ENCODE results near the gene SAXO1.

The SAXO1 gene, protein sequence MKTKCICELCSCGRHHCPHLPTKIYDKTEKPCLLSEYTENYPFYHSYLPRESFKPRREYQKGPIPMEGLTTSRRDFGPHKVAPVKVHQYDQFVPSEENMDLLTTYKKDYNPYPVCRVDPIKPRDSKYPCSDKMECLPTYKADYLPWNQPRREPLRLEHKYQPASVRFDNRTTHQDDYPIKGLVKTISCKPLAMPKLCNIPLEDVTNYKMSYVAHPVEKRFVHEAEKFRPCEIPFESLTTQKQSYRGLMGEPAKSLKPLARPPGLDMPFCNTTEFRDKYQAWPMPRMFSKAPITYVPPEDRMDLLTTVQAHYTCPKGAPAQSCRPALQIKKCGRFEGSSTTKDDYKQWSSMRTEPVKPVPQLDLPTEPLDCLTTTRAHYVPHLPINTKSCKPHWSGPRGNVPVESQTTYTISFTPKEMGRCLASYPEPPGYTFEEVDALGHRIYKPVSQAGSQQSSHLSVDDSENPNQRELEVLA
- long read RNA-seq, partial matches to known transcripts, result 0 of 1 reads
- long read RNA-seq, other reads (novel, unspliced or antisense), result 1 of 1 reads

DNA sequence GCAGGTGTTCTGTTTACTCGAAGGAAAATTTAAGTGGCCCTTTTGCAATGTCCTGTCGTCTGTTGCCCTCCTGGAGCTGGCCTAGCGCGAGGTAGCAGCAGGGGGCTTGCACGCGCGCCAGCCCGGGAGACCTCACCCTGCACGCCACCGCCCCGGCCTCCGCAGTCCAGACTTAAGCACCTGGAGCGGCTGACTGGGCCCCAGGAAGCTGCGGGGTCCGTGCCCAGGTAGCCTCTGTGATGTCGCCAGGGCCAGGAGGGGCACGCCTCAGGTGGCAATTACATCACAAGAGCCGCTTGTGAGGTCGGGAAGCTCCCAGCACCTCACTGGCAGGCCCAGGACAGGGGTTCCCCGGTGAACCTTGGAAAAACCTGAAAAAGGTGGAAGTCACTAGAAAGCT lies at the start of gene SAXO1:
TSS of gene SAXO1 (minus strand) at position 195 of the 400 bp plus-strand sequence. CDS start 301 bp downstream, outside the sequence.
- Histone ChIP-seq H3K27me3 (ENCODE audit: insufficient read depth, poor library complexity, severe bottlenecking) (no peaks in the 10 kb centered on the region), H3K4me3 (replicated peaks; ENCODE audit: insufficient read depth, low read length) (no peak within 1 kb of the TSS), H3K27ac (replicated peaks) (no peak within 1 kb of the TSS)
- no peak for DNase-seq (ENCODE audit: low read depth in 1 of 2, low spot score in 1 of 2)
- TF ChIP-seq, protein P1, sequence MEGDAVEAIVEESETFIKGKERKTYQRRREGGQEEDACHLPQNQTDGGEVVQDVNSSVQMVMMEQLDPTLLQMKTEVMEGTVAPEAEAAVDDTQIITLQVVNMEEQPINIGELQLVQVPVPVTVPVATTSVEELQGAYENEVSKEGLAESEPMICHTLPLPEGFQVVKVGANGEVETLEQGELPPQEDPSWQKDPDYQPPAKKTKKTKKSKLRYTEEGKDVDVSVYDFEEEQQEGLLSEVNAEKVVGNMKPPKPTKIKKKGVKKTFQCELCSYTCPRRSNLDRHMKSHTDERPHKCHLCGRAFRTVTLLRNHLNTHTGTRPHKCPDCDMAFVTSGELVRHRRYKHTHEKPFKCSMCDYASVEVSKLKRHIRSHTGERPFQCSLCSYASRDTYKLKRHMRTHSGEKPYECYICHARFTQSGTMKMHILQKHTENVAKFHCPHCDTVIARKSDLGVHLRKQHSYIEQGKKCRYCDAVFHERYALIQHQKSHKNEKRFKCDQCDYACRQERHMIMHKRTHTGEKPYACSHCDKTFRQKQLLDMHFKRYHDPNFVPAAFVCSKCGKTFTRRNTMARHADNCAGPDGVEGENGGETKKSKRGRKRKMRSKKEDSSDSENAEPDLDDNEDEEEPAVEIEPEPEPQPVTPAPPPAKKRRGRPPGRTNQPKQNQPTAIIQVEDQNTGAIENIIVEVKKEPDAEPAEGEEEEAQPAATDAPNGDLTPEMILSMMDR (IDR thresholded peaks at IDR 0.05; ENCODE audit: insufficient read depth, low read length), result no peak
- TF ChIP-seq POLR2AphosphoS5 (IDR thresholded peaks at IDR 0.05; ENCODE audit: low read depth) (no peak), GABPA (IDR thresholded peaks at IDR 0.05; ENCODE audit: low read depth) (no peak), SPI1 (IDR thresholded peaks at IDR 0.05; ENCODE audit: borderline replicate concordance, low read depth) (no peak)
- TF ChIP-seq, protein P2, sequence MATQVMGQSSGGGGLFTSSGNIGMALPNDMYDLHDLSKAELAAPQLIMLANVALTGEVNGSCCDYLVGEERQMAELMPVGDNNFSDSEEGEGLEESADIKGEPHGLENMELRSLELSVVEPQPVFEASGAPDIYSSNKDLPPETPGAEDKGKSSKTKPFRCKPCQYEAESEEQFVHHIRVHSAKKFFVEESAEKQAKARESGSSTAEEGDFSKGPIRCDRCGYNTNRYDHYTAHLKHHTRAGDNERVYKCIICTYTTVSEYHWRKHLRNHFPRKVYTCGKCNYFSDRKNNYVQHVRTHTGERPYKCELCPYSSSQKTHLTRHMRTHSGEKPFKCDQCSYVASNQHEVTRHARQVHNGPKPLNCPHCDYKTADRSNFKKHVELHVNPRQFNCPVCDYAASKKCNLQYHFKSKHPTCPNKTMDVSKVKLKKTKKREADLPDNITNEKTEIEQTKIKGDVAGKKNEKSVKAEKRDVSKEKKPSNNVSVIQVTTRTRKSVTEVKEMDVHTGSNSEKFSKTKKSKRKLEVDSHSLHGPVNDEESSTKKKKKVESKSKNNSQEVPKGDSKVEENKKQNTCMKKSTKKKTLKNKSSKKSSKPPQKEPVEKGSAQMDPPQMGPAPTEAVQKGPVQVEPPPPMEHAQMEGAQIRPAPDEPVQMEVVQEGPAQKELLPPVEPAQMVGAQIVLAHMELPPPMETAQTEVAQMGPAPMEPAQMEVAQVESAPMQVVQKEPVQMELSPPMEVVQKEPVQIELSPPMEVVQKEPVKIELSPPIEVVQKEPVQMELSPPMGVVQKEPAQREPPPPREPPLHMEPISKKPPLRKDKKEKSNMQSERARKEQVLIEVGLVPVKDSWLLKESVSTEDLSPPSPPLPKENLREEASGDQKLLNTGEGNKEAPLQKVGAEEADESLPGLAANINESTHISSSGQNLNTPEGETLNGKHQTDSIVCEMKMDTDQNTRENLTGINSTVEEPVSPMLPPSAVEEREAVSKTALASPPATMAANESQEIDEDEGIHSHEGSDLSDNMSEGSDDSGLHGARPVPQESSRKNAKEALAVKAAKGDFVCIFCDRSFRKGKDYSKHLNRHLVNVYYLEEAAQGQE (IDR thresholded peaks at IDR 0.05; ENCODE audit: insufficient replicate concordance, low read depth), result no peak

DNA sequence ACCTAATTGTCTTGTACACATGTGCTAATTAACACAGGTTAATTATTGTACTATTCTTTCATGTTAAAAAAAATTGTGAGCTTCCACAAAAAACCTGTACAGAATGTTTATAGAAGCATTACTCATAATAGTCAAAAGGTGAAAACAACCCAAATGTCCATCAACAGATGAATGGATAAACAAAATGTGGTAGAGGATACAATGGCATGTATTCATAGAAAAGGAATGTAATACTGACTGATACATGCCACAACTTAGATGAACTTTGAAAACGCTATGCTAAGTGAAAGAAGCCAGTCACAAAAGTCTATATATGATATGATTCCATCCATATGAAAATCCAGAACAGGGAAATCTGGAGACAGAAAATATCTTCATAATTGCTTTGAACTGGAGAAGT lies 41.8 kb upstream of the SAXO1 start:
- DNase-seq (ENCODE audit: low read depth in 1 of 2, low spot score in 1 of 2), result no peak

DNA sequence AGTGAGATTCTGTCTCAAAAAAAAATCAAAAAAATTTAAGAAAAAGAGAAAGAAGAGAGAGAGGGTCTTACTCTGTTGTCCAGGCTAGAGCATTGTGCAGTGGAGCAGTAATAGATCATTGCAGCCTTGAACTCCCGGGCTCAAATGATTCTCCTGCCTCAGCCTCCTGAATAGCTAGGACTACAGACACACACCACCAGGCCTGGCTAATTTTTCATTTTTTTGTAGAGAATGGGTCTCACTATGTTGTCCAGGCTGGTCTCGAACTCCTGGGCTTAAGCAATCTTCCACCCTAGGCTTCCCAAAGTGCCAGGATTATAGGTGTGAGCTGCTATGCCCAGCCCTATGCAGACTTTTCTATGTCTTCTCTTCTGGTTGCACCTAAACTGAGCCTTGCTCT lies 41.2 kb upstream of the SAXO1 start:
- TF ChIP-seq, protein P2 (IDR thresholded peaks at IDR 0.05; ENCODE audit: insufficient replicate concordance, low read depth), result no peak
- TF ChIP-seq POLR2AphosphoS5 (IDR thresholded peaks at IDR 0.05; ENCODE audit: low read depth) (no peak), SPI1 (IDR thresholded peaks at IDR 0.05; ENCODE audit: borderline replicate concordance, low read depth) (no peak), GABPA (IDR thresholded peaks at IDR 0.05; ENCODE audit: low read depth) (no peak)
- TF ChIP-seq, protein P1 (IDR thresholded peaks at IDR 0.05; ENCODE audit: insufficient read depth, low read length), result no peak
- H3K27me3 ChIP-seq (ENCODE audit: insufficient read depth, poor library complexity, severe bottlenecking), result no peaks in the 10 kb centered on the region
- no peak for DNase-seq (ENCODE audit: low read depth in 1 of 2, low spot score in 1 of 2)
- H3K27ac ChIP-seq (replicated peaks), result no peak overlapping the region
- no peak overlapping the region for H3K4me3 ChIP-seq (replicated peaks; ENCODE audit: insufficient read depth, low read length)

More for the DNA sequence above, 41.8 kb upstream of the SAXO1 start:
- Histone ChIP-seq H3K27ac (replicated peaks) (no peak overlapping the region), H3K27me3 (ENCODE audit: insufficient read depth, poor library complexity, severe bottlenecking) (no peaks in the 10 kb centered on the region), H3K4me3 (replicated peaks; ENCODE audit: insufficient read depth, low read length) (no peak overlapping the region)
- TF ChIP-seq, protein P1 (IDR thresholded peaks at IDR 0.05; ENCODE audit: insufficient read depth, low read length), result no peak
- TF ChIP-seq, protein P2 (IDR thresholded peaks at IDR 0.05; ENCODE audit: insufficient replicate concordance, low read depth), result no peak
- TF ChIP-seq GABPA (IDR thresholded peaks at IDR 0.05; ENCODE audit: low read depth) (no peak), SPI1 (IDR thresholded peaks at IDR 0.05; ENCODE audit: borderline replicate concordance, low read depth) (no peak), POLR2AphosphoS5 (IDR thresholded peaks at IDR 0.05; ENCODE audit: low read depth) (no peak)

Data from HL-60 (cell line).